ENCODE measurements around the gene NTN1. TPM values are rescaled to one million over a fixed set of nuclear protein-coding genes. Genes with fewer than 3 reads are reported as not detected.

The NTN1 gene
- total RNA-seq, 4 donors from 2014 or later = 3.6 to 20.6 (median 7.2) TPM

DNA sequence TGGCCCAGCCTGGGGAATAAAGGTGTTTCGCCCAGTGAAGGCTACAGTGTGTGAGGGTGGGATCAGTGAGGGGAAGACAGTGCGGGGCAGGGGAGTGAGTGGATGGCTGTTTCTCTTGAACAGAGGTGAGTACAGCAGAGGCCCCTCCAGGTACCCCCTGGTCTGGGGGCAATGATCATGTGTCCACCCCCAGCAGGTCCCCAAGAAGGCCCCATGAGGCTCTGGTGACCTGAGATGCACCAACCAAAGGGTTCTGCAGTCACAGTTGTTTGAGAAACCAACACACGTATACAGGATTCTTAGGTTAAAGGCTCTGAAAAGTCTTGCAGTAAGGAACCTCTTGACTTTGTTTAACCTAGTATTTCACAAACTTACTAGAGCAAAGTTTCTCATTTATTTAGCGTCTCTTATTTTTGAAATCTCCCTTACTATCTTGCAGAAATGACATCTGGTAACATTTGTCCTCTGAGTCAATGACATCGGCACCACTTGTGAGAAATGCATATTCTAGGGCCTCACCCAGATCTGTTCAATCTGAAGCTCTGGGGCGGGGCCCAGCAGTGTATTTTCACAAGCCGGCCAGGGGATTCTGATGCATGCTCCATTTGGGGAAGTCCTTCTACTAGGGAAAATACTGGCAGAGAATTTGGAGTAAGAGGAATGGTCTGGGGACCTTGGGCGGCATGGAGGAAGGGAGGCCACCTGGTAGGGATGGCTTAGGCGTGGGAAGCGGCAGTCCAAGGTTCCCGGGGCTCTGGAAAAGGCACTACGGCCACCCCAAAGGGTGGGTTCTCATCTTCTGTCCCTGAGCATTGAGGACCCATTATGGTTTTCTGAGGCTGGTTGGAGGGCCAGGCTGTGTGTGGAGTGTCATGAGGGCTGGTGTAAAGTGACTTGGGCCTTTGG is 217.3 kb downstream of the NTN1 start:
- in situ Hi-C loops (cut with MboI; ENCODE audit: low pct_ligation_motif_present in 1 of 4, low pct_unique_long_range_greater_than_20kb in 1 of 4, low sequenced_read_pairs in 3 of 4) (no loop called here), intact Hi-C loops (cut with DNase I; ENCODE audit: low total_unique reads) (no loop called here)
- H3K27me3 ChIP-seq = no peaks in the 10 kb centered on the region
- TF ChIP-seq, protein P1, sequence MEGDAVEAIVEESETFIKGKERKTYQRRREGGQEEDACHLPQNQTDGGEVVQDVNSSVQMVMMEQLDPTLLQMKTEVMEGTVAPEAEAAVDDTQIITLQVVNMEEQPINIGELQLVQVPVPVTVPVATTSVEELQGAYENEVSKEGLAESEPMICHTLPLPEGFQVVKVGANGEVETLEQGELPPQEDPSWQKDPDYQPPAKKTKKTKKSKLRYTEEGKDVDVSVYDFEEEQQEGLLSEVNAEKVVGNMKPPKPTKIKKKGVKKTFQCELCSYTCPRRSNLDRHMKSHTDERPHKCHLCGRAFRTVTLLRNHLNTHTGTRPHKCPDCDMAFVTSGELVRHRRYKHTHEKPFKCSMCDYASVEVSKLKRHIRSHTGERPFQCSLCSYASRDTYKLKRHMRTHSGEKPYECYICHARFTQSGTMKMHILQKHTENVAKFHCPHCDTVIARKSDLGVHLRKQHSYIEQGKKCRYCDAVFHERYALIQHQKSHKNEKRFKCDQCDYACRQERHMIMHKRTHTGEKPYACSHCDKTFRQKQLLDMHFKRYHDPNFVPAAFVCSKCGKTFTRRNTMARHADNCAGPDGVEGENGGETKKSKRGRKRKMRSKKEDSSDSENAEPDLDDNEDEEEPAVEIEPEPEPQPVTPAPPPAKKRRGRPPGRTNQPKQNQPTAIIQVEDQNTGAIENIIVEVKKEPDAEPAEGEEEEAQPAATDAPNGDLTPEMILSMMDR (IDR thresholded peaks at IDR 0.05) = no peak
- no peak for TF ChIP-seq POLR2A (IDR thresholded peaks at IDR 0.05)
- TF ChIP-seq EP300 (IDR thresholded peaks at IDR 0.05; ENCODE audit: low read depth) = no peak
- TF ChIP-seq POLR2AphosphoS5 (IDR thresholded peaks at IDR 0.05) = no peak
- 89 to 100% methylated on average over 3 to 12 of the region's 12 CpGs for WGBS, 2 donors (ENCODE audit: low coverage in 1 of 2)
- no peak for DNase-seq
- no peaks in the 10 kb centered on the region for H3K9me3 ChIP-seq
- H3K27ac ChIP-seq = peak overlapping the region; percentile 65 to 95 (median 76)
- H3K4me3 ChIP-seq = no peak overlapping the region
- H3K4me1 ChIP-seq = peaks cover 10 to 33% (median 27%) of the 10 kb centered on the region in 4 donors
- no peaks in the 10 kb centered on the region for H3K36me3 ChIP-seq

DNA sequence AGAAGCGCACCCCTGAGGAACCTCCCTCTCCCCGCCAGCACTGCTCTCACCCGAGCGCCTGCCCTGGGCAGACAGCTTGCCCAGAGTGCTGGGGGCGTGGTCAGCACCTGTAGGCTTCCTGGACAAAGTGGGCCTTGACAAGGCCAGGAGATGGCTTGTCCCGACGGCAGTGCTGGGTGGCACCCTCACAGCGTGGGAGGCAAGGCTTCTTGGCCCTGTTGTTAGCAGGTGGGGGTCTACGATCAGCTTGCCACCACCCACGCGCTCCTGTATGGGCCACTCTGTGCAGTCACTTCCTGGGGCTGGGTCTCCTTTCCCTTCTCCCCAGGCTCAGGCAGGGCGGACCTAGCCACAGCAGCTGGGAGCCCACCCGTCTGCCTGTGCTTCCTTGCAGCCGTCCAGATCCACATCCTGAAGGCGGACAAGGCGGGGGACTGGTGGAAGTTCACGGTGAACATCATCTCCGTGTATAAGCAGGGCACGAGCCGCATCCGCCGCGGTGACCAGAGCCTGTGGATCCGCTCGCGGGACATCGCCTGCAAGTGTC is 218.0 kb downstream of the NTN1 start:
- intact Hi-C loops (cut with DNase I; ENCODE audit: low total_unique reads) (no loop called here), in situ Hi-C loops (cut with MboI; ENCODE audit: low pct_ligation_motif_present in 1 of 4, low pct_unique_long_range_greater_than_20kb in 1 of 4, low sequenced_read_pairs in 3 of 4) (no loop called here)
- H3K27me3 ChIP-seq = no peaks in the 10 kb centered on the region
- H3K4me3 ChIP-seq = peak overlapping the region in 3 of 4 donors; percentile 2 to 50 (median 39)
- H3K27ac ChIP-seq = peak overlapping the region; percentile 65 to 95 (median 76)
- DNase-seq = peak; percentile 26
- H3K4me1 ChIP-seq = peaks cover 10 to 39% (median 29%) of the 10 kb centered on the region in 4 donors
- WGBS, 2 donors (ENCODE audit: low coverage in 1 of 2) = 50% methylated on average over 27 of the region's 27 CpGs; no CpG with 5 or more reads in 1 of the 2 donors
- H3K36me3 ChIP-seq = no peaks in the 10 kb centered on the region
- TF ChIP-seq POLR2A (IDR thresholded peaks at IDR 0.05) = no peak
- TF ChIP-seq, protein P1 (IDR thresholded peaks at IDR 0.05) = no peak
- no peak for TF ChIP-seq POLR2AphosphoS5 (IDR thresholded peaks at IDR 0.05)
- no peak for TF ChIP-seq EP300 (IDR thresholded peaks at IDR 0.05; ENCODE audit: low read depth)
- no peaks in the 10 kb centered on the region for H3K9me3 ChIP-seq

- Histone ChIP-seq H3K36me3 (no peaks in the 10 kb centered on the region), H3K9me3 (no peaks in the 10 kb centered on the region), H3K27me3 (no peaks in the 10 kb centered on the region), H3K27ac (peak overlapping the region; percentile 90 to 95 (median 94)), H3K4me3 (peak overlapping the region; percentile 38 to 54 (median 47)), H3K4me1 (peaks cover 10 to 43% (median 29%) of the 10 kb centered on the region in 4 donors)
- 4% methylated on average over 19 of the region's 84 CpGs; no CpG with 5 or more reads in 1 of the 2 donors for WGBS, 2 donors (ENCODE audit: low coverage in 1 of 2)
- intact Hi-C loops (cut with DNase I; ENCODE audit: low total_unique reads) = loop anchor here (10.0 kb wide), 1 partner anchor 235 kb away; no protein-coding TSS in a partner anchor
- TF ChIP-seq POLR2A (IDR thresholded peaks at IDR 0.05) (peak; percentile 61), POLR2AphosphoS5 (IDR thresholded peaks at IDR 0.05) (peak; percentile 77 to 87 (median 78)), EP300 (IDR thresholded peaks at IDR 0.05; ENCODE audit: low read depth) (no peak)
- in situ Hi-C loops (cut with MboI; ENCODE audit: low pct_ligation_motif_present in 1 of 4, low pct_unique_long_range_greater_than_20kb in 1 of 4, low sequenced_read_pairs in 3 of 4) = no loop called here
- peak; percentile 78 for DNase-seq
Measured at GRCh38 chr17:9239793-9240658, 218.7 kb downstream of the NTN1 start.

GRCh38 chr17:9240659-9241370 is 219.5 kb downstream of the NTN1 start:
- Histone ChIP-seq H3K9me3 (no peaks in the 10 kb centered on the region), H3K4me3 (peak overlapping the region in 3 of 4 donors; percentile 44 to 54 (median 50)), H3K27me3 (no peaks in the 10 kb centered on the region), H3K27ac (peak overlapping the region; percentile 90 to 95 (median 94)), H3K4me1 (peaks cover 10 to 43% (median 29%) of the 10 kb centered on the region in 4 donors), H3K36me3 (no peaks in the 10 kb centered on the region)
- DNase-seq = peak; percentile 71
- WGBS, 2 donors (ENCODE audit: low coverage in 1 of 2) = 39 to 49% methylated on average over 3 to 17 of the region's 17 CpGs
- in situ Hi-C loops (cut with MboI; ENCODE audit: low pct_ligation_motif_present in 1 of 4, low pct_unique_long_range_greater_than_20kb in 1 of 4, low sequenced_read_pairs in 3 of 4) (no loop called here), intact Hi-C loops (cut with DNase I; ENCODE audit: low total_unique reads) (loop anchor here (10.0 kb wide), 1 partner anchor 236 kb away; no protein-coding TSS in a partner anchor)
- peak; percentile 11 for TF ChIP-seq EP300 (IDR thresholded peaks at IDR 0.05; ENCODE audit: low read depth)
- TF ChIP-seq POLR2A (IDR thresholded peaks at IDR 0.05) = no peak
- TF ChIP-seq POLR2AphosphoS5 (IDR thresholded peaks at IDR 0.05) = peak; percentile 59 to 67 (median 64)
- TF ChIP-seq, protein P1 (IDR thresholded peaks at IDR 0.05) = no peak
